A549 (cell line): ENCODE data around the gene KIF3B.

Source experiments
- EP300 ChIP-seq, 2 experiments: fragments of >200 bp; sonication (Bioruptor Twin); formaldehyde crosslinking; IDR thresholded peaks; 2 replicates in 1 of 2; 3 replicates in 1 of 2; pipeline ENCODE4 v1.6.1; 2016 to 2017
- JUN ChIP-seq, 2 experiments: fragments of >200 bp; sonication (Bioruptor Twin); formaldehyde crosslinking; IDR thresholded peaks; 2 replicates in 1 of 2; 3 replicates in 1 of 2; pipeline ENCODE4 v1.6.1; 2016 to 2017
- JUNB ChIP-seq: fragments of >200 bp; sonication (Bioruptor Twin); formaldehyde crosslinking; IDR thresholded peaks from 2 replicates; pipeline ENCODE4 v1.6.1; 2016
- NR3C1 ChIP-seq: fragments of >200 bp; sonication (Bioruptor Twin); formaldehyde crosslinking; IDR thresholded peaks from 3 replicates; pipeline ENCODE4 v1.6.1; 2017
- POLR2A ChIP-seq: IDR thresholded peaks from 2 replicates; pipeline ENCODE4 v1.6.1; 2012; ENCODE audit warnings: mild to moderate bottlenecking, low read length
- POLR2AphosphoS2 ChIP-seq: conservative IDR thresholded peaks from 2 replicates; pipeline ENCODE4 v1.6.1; 2012; ENCODE audit warnings: low read length, improper control_type of control experiment, inconsistent platforms
- RAD21 ChIP-seq, 2 experiments: fragments of >200 bp in 1 of 2; sonication (Bioruptor Twin) in 1 of 2; formaldehyde crosslinking in 1 of 2; IDR thresholded peaks in 1 of 2; conservative IDR thresholded peaks in 1 of 2; 2 replicates in 1 of 2; 3 replicates in 1 of 2; pipeline ENCODE4 v1.6.1; 2012 to 2018; ENCODE audit warnings: inconsistent platforms in 1 of 2
- SREBF2 ChIP-seq: fragments of 450-650 bp; IDR thresholded peaks from 2 replicates; pipeline ENCODE4 v1.6.1; 2014; ENCODE audit warnings: mild to moderate bottlenecking, moderate library complexity
- TF ChIP-seq, protein P1 (sequence below): fragments of >200 bp; sonication (Bioruptor Twin); formaldehyde crosslinking; IDR thresholded peaks from 3 replicates; pipeline ENCODE4 v1.5.1; 2016

DNA sequence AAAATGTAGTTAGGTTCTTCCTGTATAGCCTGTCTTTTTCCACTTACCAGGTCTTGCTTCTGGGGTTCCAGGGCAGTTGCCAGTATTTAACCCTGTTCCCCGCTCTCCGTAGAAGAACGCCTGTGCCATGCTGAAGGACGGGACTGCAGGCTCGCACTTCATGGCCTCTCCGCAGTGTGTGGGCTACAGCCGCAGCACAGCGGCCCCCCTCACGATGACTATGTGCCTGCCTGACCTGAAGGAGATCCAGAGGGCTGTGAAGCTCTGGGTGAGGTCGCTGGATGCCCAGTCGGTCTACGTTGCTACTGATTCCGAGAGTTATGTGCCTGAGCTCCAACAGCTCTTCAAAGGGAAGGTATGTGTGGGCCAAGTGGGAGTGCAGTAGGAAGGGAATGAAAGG lies 46.7 kb upstream of the KIF3B start:
- TF ChIP-seq RAD21 (conservative IDR thresholded peaks at IDR 0.05 in 1 of 2, IDR thresholded peaks at IDR 0.05 in 1 of 2) (no peak), POLR2AphosphoS2 (no peak), JUNB (no peak), EP300 (IDR thresholded peaks at IDR 0.05) (no peak), JUN (IDR thresholded peaks at IDR 0.05) (no peak), SREBF2 (no peak), NR3C1 (no peak), POLR2A (no peak)
- TF ChIP-seq, protein P1, sequence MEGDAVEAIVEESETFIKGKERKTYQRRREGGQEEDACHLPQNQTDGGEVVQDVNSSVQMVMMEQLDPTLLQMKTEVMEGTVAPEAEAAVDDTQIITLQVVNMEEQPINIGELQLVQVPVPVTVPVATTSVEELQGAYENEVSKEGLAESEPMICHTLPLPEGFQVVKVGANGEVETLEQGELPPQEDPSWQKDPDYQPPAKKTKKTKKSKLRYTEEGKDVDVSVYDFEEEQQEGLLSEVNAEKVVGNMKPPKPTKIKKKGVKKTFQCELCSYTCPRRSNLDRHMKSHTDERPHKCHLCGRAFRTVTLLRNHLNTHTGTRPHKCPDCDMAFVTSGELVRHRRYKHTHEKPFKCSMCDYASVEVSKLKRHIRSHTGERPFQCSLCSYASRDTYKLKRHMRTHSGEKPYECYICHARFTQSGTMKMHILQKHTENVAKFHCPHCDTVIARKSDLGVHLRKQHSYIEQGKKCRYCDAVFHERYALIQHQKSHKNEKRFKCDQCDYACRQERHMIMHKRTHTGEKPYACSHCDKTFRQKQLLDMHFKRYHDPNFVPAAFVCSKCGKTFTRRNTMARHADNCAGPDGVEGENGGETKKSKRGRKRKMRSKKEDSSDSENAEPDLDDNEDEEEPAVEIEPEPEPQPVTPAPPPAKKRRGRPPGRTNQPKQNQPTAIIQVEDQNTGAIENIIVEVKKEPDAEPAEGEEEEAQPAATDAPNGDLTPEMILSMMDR: no peak
